Activated T-cell treated with anti-CD3 and anti-CD28 coated beads for 24 hours (primary cell): ENCODE measurements around the gene VGLL2.

Experiments used
- DNase-seq: peaks from one replicate; pipeline ENCODE4 v3.0.0-alpha.2; 2020; ENCODE audit warnings: low read depth

The VGLL2 gene

DNA sequence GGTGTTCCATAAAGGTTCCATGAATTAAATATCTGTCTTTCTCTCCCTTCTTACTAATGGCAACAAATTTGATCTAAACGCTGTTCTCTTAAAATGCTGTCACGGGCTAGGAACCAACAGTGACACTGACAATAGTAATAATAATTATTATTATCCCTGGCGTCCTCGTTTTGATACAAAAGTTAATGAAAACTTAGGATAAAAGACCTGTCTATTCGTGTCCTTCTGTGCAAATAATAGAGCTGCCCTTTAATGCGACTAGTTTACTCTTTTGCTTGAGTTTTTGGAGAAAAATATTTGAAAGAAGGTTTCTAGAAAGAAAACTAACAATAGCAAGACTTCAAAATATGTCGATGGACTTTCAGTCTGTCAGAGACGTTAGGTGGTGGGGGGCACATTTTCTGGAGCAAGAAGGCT lies 4.3 kb downstream of the VGLL2 start:
- no peak for DNase-seq

- DNase-seq, result no peak
These were observed 4.9 kb downstream of the VGLL2 start for GRCh38 chr6:117270055-117270842.

DNA sequence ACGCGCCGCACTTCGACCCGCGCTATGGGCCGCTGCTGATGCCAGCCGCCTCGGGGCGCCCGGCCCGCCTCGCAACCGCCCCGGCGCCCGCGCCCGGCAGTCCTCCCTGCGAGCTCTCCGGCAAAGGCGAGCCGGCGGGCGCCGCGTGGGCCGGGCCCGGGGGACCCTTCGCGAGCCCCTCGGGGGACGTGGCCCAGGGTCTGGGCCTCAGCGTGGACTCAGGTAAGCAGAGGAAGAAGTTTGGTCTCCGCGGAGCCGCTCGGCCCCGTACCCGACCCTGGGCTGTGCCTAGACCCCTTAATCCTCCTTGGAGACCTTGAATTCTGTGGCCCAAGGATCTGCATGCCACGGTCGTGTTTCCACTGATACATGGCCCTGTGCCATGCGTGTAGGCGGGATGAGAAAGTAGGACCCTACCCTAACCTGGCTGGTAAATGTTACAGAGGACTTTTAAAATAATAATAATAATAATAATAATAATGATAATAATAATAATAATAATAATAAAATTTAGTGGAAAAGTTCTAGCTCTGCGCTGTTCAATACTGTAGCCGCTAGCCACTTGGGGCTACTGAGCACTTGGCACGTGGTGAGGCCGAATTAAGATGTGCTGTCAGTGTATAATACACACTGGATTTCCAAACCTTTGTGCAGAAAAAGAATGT lies 5.6 kb downstream of the VGLL2 start:
- no peak for DNase-seq

- no peak for DNase-seq
These were observed 6.9 kb downstream of the VGLL2 start for GRCh38 chr6:117272032-117272866.

DNA sequence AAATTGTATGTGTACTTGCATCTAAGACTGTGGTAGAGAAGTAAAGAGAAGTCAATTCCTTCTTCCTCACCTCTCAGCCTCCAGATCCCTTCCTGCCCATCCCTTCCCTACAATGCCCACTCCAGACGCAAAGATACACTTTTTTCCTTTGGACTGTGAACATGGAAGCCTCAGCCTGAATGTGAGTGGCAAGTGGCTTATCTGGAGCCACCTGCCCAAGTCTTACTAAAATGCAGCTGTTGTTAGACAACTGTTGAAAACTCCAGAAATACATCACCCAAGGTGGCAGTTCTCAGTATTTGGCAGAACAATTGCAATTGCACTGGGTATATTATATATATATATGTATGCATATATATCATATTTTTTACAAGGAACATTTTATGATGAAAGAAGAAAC lies 7.5 kb downstream of the VGLL2 start:
- no peak for DNase-seq

- no peak for DNase-seq
These were observed 9.8 kb downstream of the VGLL2 start for GRCh38 chr6:117275205-117275604.

- DNase-seq, result no peak
These were observed 10.4 kb downstream of the VGLL2 start for GRCh38 chr6:117275711-117276110.

DNA sequence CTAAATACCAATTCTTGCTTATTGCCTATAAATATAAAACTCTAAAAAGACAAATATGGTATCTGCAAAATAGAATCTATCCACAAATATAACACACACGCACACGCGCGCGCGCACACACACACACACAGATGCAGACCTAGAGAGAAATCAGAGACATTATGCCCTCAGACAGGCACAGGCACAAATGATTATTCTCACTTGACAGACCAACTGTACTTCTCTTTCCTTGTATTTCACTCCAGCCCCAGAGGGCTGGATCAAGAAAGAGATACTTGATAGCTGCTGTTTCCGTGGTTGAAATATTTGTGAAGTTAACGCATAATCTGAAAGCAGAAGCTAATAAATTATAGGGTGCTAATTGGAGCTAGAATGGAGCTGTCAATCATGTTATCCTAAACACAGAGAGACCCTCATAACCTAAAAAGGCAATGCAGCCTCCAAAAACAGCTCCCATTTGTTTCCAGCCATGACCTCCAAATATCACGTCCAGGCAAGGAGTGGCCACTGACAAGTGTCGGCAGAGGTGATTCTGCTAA lies 11.5 kb downstream of the VGLL2 start:
- no peak for DNase-seq

DNA sequence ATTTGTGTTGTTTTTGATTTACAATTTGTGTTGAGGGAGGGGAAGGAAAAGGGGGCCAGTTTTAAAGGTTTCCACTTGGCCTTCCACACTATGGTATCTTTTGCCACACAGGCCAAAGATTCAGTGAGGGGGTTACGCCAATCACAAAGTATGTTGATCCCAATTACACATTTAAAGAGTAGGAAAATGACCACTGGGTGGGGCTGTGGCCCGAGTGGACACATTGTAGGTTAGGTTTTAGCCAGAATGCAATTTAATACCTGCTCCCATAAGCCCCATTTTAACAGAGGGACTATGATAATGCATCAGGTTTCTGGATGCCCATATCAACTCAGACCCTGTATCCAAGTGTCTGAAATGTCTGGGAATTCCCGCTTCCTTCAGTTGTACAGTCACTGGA lies 15.6 kb downstream of the VGLL2 start:
- no peak for DNase-seq

- no peak for DNase-seq
These were observed 22.8 kb downstream of the VGLL2 start for GRCh38 chr6:117288083-117288715.

DNA sequence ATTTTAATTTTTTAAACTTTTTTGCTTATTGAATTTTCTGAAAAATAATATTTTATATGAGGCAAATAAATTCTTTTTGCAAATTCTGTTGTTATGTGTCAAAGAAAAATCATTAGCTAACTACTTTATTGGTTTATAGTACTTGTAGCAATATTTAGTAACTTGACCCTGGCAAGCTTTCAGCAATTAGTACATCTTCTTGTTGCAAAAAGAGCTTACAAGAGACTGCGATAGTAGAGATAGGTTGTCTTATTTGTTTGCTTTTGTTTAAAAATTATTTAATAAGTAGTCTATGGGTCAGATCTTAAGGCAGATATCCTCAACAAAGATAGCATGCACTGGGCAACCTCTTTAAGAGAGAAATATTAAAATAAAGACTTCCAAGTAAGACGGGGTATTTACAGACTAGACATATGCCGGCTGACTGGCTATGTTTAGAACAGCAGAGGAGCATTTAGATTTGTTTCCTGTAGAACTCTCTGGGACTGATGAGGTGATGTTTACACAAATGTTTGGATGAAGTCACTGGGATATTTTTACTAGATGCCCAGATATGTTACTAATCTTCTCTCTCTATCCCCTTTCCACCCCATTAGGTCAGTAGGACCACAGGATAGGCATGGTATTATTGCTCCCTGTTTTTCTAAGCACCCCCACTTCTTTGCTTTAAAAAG lies 25.0 kb downstream of the VGLL2 start:
- no peak for DNase-seq

GRCh38 chr6:117298941-117299340 lies 33.6 kb downstream of the VGLL2 start:
- DNase-seq, result no peak

- DNase-seq, result no peak
These were observed 38.0 kb downstream of the VGLL2 start for GRCh38 chr6:117303323-117303722.

DNA sequence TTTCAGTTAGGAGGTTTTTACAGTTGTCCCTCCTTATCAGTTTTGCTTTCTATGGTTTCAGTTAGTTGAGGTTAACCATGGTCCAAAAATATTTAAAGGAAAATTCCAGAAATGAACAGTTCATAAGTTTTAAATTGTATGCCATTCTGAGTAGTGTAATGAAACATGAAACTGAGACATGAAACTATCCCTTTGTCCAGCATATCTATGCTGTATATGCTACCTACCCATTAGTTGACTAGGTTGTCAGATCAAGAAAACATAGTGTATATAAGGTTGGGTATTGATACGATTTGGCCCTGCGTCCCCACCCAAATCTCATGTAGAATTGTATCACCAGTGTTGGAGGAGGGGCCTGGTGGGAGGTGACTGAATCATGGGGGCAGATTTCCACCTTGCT lies 39.1 kb downstream of the VGLL2 start:
- no peak for DNase-seq

DNA sequence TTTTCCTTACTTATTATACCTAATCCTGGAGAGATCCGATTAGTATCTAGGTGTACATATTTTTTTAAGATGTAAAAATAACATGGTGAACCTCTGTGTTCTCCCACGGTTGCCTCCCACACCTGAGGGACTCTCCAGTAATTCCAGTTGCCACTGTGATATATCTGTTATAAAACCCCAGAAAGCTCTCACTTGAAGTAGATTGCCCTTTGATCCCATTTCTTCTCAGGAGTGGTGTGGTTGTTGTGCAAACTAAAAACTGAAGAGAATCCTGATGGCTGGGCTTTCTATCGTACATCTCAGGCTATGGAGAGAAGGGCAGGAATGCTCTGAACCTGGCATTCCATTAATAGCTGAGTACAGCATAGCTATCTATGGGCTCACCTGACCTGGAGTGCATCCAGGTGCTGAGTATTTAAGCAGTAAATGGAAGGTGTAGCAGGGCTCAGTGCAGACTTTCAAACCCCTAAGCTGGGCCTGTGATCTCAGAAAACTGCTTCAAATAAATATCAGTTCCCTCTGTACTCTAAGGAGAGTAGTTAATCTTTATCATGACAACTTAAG lies 41.0 kb downstream of the VGLL2 start:
- DNase-seq, result no peak

- DNase-seq, result no peak
These were observed 42.3 kb downstream of the VGLL2 start for GRCh38 chr6:117307655-117308054.

DNA sequence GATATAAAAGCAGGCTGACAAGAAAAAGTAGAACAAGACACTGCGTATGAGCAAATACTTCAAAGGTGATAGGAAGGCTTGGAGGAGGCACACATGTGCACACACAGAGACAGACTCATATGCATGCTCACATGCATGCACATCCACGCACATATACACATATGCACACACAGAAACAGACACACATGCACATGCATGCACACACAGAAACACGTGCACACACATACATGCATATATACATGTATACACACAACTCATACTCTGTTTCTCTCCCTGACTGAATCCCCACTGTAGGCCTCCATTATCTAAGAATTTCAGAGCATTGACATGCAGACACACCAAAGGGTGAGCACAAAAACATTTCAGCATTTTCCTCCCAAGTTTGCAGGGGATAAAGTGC lies 43.7 kb downstream of the VGLL2 start:
- DNase-seq, result no peak

GRCh38 chr6:117309611-117310010 lies 44.3 kb downstream of the VGLL2 start:
- no peak for DNase-seq

GRCh38 chr6:117311310-117311709 lies 46.0 kb downstream of the VGLL2 start:
- DNase-seq, result no peak

GRCh38 chr6:117311726-117312125 lies 46.4 kb downstream of the VGLL2 start:
- DNase-seq, result no peak

GRCh38 chr6:117317261-117317660 lies 51.9 kb downstream of the VGLL2 start:
- DNase-seq, result no peak
